IMR-90 (cell line): ENCODE data around the gene DSG3. TPM values are rescaled to one million over a fixed set of nuclear protein-coding genes. Genes with fewer than 3 reads are reported as not detected.

Experiments used
- ATAC-seq: fragments of 200-7000 bp; cut with Tn5 transposase; 2 replicates; pipeline ENCODE4 v1.9.1; 2020; ENCODE audit warnings: low read depth, mild to moderate bottlenecking, moderate library complexity
- BruUV-seq: library from RNA; stranded (reverse); fragments of 400-500 nt; replicated peaks from 2 replicates; lab custom pipeline; 2021; lab: Mats Ljungman, UMichigan
- CTCF ChIA-PET: fragments of 300-600 bp; formaldehyde crosslinking; extraction: SDS; loops from one replicate; lab custom pipeline; 2021; ENCODE audit warnings: antibody characterized with exemption; lab: Yijun Ruan, JAX
- POLR2A ChIA-PET: fragments of 300-600 bp; sonication (Branson Sonifier 250); formaldehyde crosslinking; loops from one replicate; lab custom pipeline; 2022; ENCODE audit warnings: antibody characterized with exemption; ENCODE audit not compliant: unreplicated experiment; lab: Charles Lee
- DNase-seq: peaks from one replicate; pipeline ENCODE4 v3.0.0; 2013
- H2AFZ ChIP-seq: replicated peaks from 2 replicates; pipeline ENCODE3; 2013; ENCODE audit warnings: low read length, mild to moderate bottlenecking; ENCODE audit not compliant: poor library complexity
- H2AK5ac ChIP-seq: 2 replicates; pipeline ENCODE4 v1.6.1; 2013; ENCODE audit warnings: low read depth, low read length, inconsistent platforms
- H2AK9ac ChIP-seq: replicated peaks from 2 replicates; pipeline ENCODE3; 2013; ENCODE audit warnings: mild to moderate bottlenecking, low read depth, low read length, moderate library complexity; ENCODE audit not compliant: poor library complexity
- H2BK120ac ChIP-seq: 2 replicates; pipeline ENCODE4 v1.6.1; 2013; ENCODE audit warnings: low read depth, low read length, inconsistent platforms
- H2BK15ac ChIP-seq: 3 replicates; pipeline ENCODE4 v1.6.1; 2013; ENCODE audit warnings: low read depth, low read length, inconsistent platforms
- H2BK20ac ChIP-seq: 2 replicates; pipeline ENCODE4 v1.6.1; 2013; ENCODE audit warnings: low read depth, mild to moderate bottlenecking, inconsistent platforms, low read length, moderate library complexity
- H2BK5ac ChIP-seq: 2 replicates; pipeline ENCODE4 v1.6.1; 2013; ENCODE audit warnings: mild to moderate bottlenecking, low read depth, low read length, inconsistent platforms; ENCODE audit not compliant: poor library complexity, severe bottlenecking
- H3K14ac ChIP-seq: replicated peaks from 2 replicates; pipeline ENCODE4 v1.6.1; 2013; ENCODE audit warnings: low read depth, low read length, inconsistent platforms
- H3K18ac ChIP-seq: 2 replicates; pipeline ENCODE4 v1.6.1; 2013; ENCODE audit warnings: low read depth, low read length, control low read depth
- H3K23ac ChIP-seq: 2 replicates; pipeline ENCODE4 v1.6.1; 2013; ENCODE audit warnings: low read depth, low read length, inconsistent platforms
- H3K27ac ChIP-seq: 2 replicates; pipeline ENCODE4 v1.5.1; 2013; ENCODE audit warnings: mild to moderate bottlenecking, control low read depth, low read length; ENCODE audit not compliant: insufficient read depth
- H3K27me3 ChIP-seq: 2 replicates; pipeline ENCODE4 v1.6.1; 2013; ENCODE audit warnings: low read length; ENCODE audit not compliant: control insufficient read depth, insufficient read depth
- H3K36me3 ChIP-seq: 2 replicates; pipeline ENCODE4 v1.6.1; 2013; ENCODE audit warnings: low read length, mixed read lengths; ENCODE audit not compliant: control insufficient read depth, insufficient read depth
- H3K4ac ChIP-seq: 2 replicates; pipeline ENCODE4 v1.6.1; 2013; ENCODE audit warnings: low read depth, low read length, inconsistent platforms
- H3K4me1 ChIP-seq: 2 replicates; pipeline ENCODE4 v1.6.1; 2013; ENCODE audit warnings: low read length, mixed read lengths; ENCODE audit not compliant: control insufficient read depth, insufficient read depth
- H3K4me2 ChIP-seq: 2 replicates; pipeline ENCODE4 v1.6.1; 2013; ENCODE audit warnings: low read depth, mild to moderate bottlenecking, control low read depth, low read length, moderate library complexity
- H3K4me3 ChIP-seq: 2 replicates; pipeline ENCODE4 v1.5.1; 2013; ENCODE audit warnings: low read depth, mild to moderate bottlenecking, control low read depth, low read length, moderate library complexity; ENCODE audit not compliant: insufficient read depth
- H3K56ac ChIP-seq: 2 replicates; pipeline ENCODE4 v1.6.1; 2013; ENCODE audit warnings: low read length, inconsistent platforms; ENCODE audit not compliant: insufficient read depth; ENCODE audit errors: extremely low read depth
- H3K79me1 ChIP-seq, 2 experiments: 2 replicates each; pipeline ENCODE4 v1.6.1; 2013; ENCODE audit warnings: low read length in 2 of 2, inconsistent platforms in 1 of 2, low read depth in 1 of 2
- H3K9ac ChIP-seq: 2 replicates; pipeline ENCODE4 v1.6.1; 2013; ENCODE audit warnings: low read depth, low read length, control low read depth
- H3K9me1 ChIP-seq: 2 replicates; pipeline ENCODE4 v1.6.1; 2013; ENCODE audit warnings: low read length, inconsistent platforms; ENCODE audit not compliant: insufficient read depth
- H3K9me3 ChIP-seq: 2 replicates; pipeline ENCODE4 v1.6.1; 2013; ENCODE audit warnings: low read length; ENCODE audit not compliant: control insufficient read depth, insufficient read depth
- H4K20me1 ChIP-seq: 2 replicates; pipeline ENCODE4 v1.6.1; 2013; ENCODE audit warnings: low read length, inconsistent platforms; ENCODE audit not compliant: insufficient read depth
- H4K5ac ChIP-seq: 2 replicates; pipeline ENCODE4 v1.6.1; 2013; ENCODE audit warnings: mild to moderate bottlenecking, low read depth, low read length, control low read depth
- H4K8ac ChIP-seq, 2 experiments: 2 replicates each; pipeline ENCODE4 v1.6.1; 2013; ENCODE audit warnings: low read depth in 2 of 2, low read length in 2 of 2, control low read depth in 1 of 2, inconsistent platforms in 1 of 2
- H4K91ac ChIP-seq: 2 replicates; pipeline ENCODE4 v1.6.1; 2013; ENCODE audit warnings: low read depth, low read length, inconsistent platforms; ENCODE audit not compliant: insufficient read depth
- BHLHE40 ChIP-seq: fragments of 150-350 bp; IDR thresholded peaks from 2 replicates; pipeline ENCODE4 v1.6.1; 2016; ENCODE audit warnings: mild to moderate bottlenecking, low read depth, low read length
- CEBPB ChIP-seq: IDR thresholded peaks from 2 replicates; pipeline ENCODE4 v1.6.1; 2012; ENCODE audit warnings: low read depth, low read length, improper control_type of control experiment
- CHD1 ChIP-seq: IDR thresholded peaks from 2 replicates; pipeline ENCODE4 v1.6.1; 2012; ENCODE audit warnings: low read depth, low read length, improper control_type of control experiment
- FOS ChIP-seq: fragments of 150-350 bp; IDR thresholded peaks from 2 replicates; pipeline ENCODE4 v1.6.1; 2016; ENCODE audit warnings: low read depth, low read length
- MAFK ChIP-seq: IDR thresholded peaks from 2 replicates; pipeline ENCODE4 v1.6.1; 2012; ENCODE audit warnings: low read depth, low read length, improper control_type of control experiment
- MAZ ChIP-seq: IDR thresholded peaks from 2 replicates; pipeline ENCODE4 v1.6.1; 2012; ENCODE audit warnings: low read depth, mild to moderate bottlenecking, low read length, improper control_type of control experiment, moderate library complexity, borderline replicate concordance
- MXI1 ChIP-seq: IDR thresholded peaks from 2 replicates; pipeline ENCODE4 v1.6.1; 2012; ENCODE audit warnings: low read depth, mild to moderate bottlenecking, low read length, moderate library complexity, borderline replicate concordance
- NFE2L2 ChIP-seq: fragments of 150-350 bp; IDR thresholded peaks from 2 replicates; pipeline ENCODE4 v1.6.1; 2016; ENCODE audit warnings: low read depth, mild to moderate bottlenecking, low read length
- POLR2A ChIP-seq: IDR thresholded peaks from 2 replicates; pipeline ENCODE4 v1.6.1; 2012; ENCODE audit warnings: mild to moderate bottlenecking, low read depth, low read length
- RAD21 ChIP-seq: IDR thresholded peaks from 2 replicates; pipeline ENCODE4 v1.6.1; 2012; ENCODE audit warnings: low read length, improper control_type of control experiment
- RCOR1 ChIP-seq: IDR thresholded peaks from 2 replicates; pipeline ENCODE4 v1.6.1; 2012; ENCODE audit warnings: mild to moderate bottlenecking, low read length, improper control_type of control experiment; ENCODE audit not compliant: insufficient replicate concordance
- RFX5 ChIP-seq: IDR thresholded peaks from 2 replicates; pipeline ENCODE4 v1.8.0; 2012; ENCODE audit warnings: low read depth, mild to moderate bottlenecking, low read length, moderate library complexity
- SMC3 ChIP-seq: fragments of 150-350 bp; IDR thresholded peaks from 2 replicates; pipeline ENCODE4 v1.6.1; 2016; ENCODE audit warnings: low read depth, mild to moderate bottlenecking, antibody characterized with exemption, low read length, moderate library complexity
- WGBS, 2 experiments: methylation state at CpG; one replicate each; pipeline versions ENCODE4 v1.1.5 to v1.1.7; 2013; ENCODE audit warnings: missing lambda C conversion rate in 2 of 2; ENCODE audit not compliant: insufficient read length in 1 of 2; ENCODE audit errors: extremely low coverage in 2 of 2; 5-methylcytosine and 5-hydroxymethylcytosine counted together
- dilution Hi-C: fragments of 300-500 bp; cut with HindIII; formaldehyde crosslinking; loops from one replicate; pipeline ENCODE4 v1.14.3; 2018; ENCODE audit warnings: low sequenced_read_pairs; ENCODE audit not compliant: unreplicated experiment
- in situ Hi-C: fragments of 300-500 bp; cut with MboI; formaldehyde crosslinking; loops from 3 replicates; pipeline ENCODE4 v1.14.3; 2019; ENCODE audit warnings: low sequenced_read_pairs, inconsistent platforms, mixed read lengths
- intact Hi-C: fragments of 100-400 bp; cut with micrococcal nuclease; formaldehyde crosslinking; loops from 2 replicates; pipeline ENCODE4 v1.10.0; 2022
- polyA plus RNA-seq, 3 experiments: library from polyadenylated mRNA; depleted of rRNA; stranded (reverse); fragments of >200 nt; gene quantifications; 2 replicates each; pipeline ENCODE4 v1.2.3, GENCODE V29; 2012; ENCODE audit warnings: low replicate concordance in 1 of 3
- total RNA-seq: library from RNA; depleted of rRNA; stranded (reverse); fragments of >200 nt; gene quantifications from 2 replicates; pipeline ENCODE4 v1.2.3, GENCODE V29; 2012
- TF ChIP-seq, protein P1 (sequence below): conservative IDR thresholded peaks from 2 replicates; pipeline ENCODE4 v1.5.1; 2012; ENCODE audit warnings: mild to moderate bottlenecking, low read depth, low read length, improper control_type of control experiment
- TF ChIP-seq, protein P2 (sequence below): fragments of 150-350 bp; IDR thresholded peaks from 2 replicates; pipeline ENCODE4 v1.6.1; 2017; ENCODE audit warnings: mild to moderate bottlenecking, antibody characterized with exemption, low read length, low read depth
- TF ChIP-seq, protein P3 (sequence below): fragments of 150-350 bp; IDR thresholded peaks from 2 replicates; pipeline ENCODE4 v1.6.1; 2016; ENCODE audit warnings: low read depth, mild to moderate bottlenecking, low read length, moderate library complexity, borderline replicate concordance

The DSG3 gene
- total and polyA plus RNA-seq, 2 of the 4 experiments (the other 2 are of a cell fraction): not detected

DNA sequence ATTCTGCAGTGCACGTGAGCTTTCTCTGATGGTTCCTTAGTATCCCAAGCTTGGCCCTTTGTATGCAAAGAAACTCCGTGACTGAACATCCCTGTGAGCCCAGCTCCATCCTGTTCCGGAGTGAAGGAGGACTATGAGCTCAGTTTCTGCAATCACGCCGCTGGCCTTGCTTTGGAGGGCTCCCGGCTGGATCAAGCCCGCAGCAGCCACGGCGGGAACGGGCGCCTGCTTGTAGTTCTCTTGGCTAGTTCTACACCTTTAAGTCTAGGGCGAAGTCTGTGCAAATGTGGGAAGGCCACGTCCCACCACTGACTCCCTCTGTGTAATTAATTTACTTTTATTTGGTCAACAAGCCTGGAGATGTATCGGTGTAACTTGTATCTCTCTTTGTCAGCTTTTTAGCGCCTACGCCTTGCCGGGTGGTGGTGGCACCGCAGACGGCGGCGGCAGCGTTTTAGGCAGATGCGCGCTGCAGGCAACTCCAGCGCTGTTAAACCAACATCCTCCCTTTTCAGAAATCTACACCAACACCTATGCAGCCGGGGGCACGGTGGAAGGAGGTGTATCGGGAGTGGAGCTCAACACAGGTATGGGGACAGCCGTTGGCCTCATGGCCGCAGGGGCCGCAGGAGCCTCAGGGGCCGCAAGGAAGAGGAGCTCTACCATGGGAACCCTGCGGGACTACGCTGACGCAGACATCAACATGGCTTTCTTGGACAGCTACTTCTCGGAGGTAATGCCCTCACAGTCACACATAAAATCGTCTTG lies 36.6 kb upstream of the DSG3 start:
- TF ChIP-seq CHD1 (no peak), FOS (no peak), CEBPB (no peak), RCOR1 (no peak), MAZ (no peak), MAFK (no peak), NFE2L2 (no peak), RAD21 (no peak), SMC3 (no peak), MXI1 (no peak), BHLHE40 (no peak), POLR2A (no peak), RFX5 (no peak)
- TF ChIP-seq, protein P1, sequence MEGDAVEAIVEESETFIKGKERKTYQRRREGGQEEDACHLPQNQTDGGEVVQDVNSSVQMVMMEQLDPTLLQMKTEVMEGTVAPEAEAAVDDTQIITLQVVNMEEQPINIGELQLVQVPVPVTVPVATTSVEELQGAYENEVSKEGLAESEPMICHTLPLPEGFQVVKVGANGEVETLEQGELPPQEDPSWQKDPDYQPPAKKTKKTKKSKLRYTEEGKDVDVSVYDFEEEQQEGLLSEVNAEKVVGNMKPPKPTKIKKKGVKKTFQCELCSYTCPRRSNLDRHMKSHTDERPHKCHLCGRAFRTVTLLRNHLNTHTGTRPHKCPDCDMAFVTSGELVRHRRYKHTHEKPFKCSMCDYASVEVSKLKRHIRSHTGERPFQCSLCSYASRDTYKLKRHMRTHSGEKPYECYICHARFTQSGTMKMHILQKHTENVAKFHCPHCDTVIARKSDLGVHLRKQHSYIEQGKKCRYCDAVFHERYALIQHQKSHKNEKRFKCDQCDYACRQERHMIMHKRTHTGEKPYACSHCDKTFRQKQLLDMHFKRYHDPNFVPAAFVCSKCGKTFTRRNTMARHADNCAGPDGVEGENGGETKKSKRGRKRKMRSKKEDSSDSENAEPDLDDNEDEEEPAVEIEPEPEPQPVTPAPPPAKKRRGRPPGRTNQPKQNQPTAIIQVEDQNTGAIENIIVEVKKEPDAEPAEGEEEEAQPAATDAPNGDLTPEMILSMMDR: no peak
- TF ChIP-seq, protein P2, sequence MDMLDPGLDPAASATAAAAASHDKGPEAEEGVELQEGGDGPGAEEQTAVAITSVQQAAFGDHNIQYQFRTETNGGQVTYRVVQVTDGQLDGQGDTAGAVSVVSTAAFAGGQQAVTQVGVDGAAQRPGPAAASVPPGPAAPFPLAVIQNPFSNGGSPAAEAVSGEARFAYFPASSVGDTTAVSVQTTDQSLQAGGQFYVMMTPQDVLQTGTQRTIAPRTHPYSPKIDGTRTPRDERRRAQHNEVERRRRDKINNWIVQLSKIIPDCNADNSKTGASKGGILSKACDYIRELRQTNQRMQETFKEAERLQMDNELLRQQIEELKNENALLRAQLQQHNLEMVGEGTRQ: no peak
- TF ChIP-seq, protein P3, sequence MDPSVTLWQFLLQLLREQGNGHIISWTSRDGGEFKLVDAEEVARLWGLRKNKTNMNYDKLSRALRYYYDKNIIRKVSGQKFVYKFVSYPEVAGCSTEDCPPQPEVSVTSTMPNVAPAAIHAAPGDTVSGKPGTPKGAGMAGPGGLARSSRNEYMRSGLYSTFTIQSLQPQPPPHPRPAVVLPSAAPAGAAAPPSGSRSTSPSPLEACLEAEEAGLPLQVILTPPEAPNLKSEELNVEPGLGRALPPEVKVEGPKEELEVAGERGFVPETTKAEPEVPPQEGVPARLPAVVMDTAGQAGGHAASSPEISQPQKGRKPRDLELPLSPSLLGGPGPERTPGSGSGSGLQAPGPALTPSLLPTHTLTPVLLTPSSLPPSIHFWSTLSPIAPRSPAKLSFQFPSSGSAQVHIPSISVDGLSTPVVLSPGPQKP: no peak
- peaks cover 6% of the 10 kb centered on the region for H3K9me3 ChIP-seq
- dilution Hi-C loops (no loop called here), intact Hi-C loops (no loop called here), in situ Hi-C loops (no loop called here)
- H3K36me3 ChIP-seq: no peaks in the 10 kb centered on the region
- no peak overlapping the region for H3K14ac ChIP-seq
- ChIA-PET POLR2A (no interaction called here), CTCF (no interaction called here)
- H4K8ac ChIP-seq: no peak overlapping the region
- H4K5ac ChIP-seq: no peak overlapping the region
- DNase-seq (no peak), ATAC-seq (no peak)
- no peak overlapping the region for H3K4ac ChIP-seq
- no peak overlapping the region for H2AK9ac ChIP-seq
- H2BK15ac ChIP-seq: no peak overlapping the region
- H2BK120ac ChIP-seq: no peak overlapping the region
- H3K56ac ChIP-seq: no peak overlapping the region
- H4K20me1 ChIP-seq: no peaks in the 10 kb centered on the region
- H3K9me1 ChIP-seq: no peaks in the 10 kb centered on the region
- no peak overlapping the region for H2BK5ac ChIP-seq
- 49% methylated on average over 3 of the region's 37 CpGs; no CpG with 5 or more reads in 1 of the 2 experiments for WGBS, 2 experiments
- H2BK20ac ChIP-seq: no peak overlapping the region
- no peaks in the 10 kb centered on the region for H3K4me1 ChIP-seq
- no TSS peak for BruUV-seq
- no peak overlapping the region for H3K9ac ChIP-seq
- no peak overlapping the region for H2AK5ac ChIP-seq
- H3K27me3 ChIP-seq: no peaks in the 10 kb centered on the region
- no peak overlapping the region for H3K23ac ChIP-seq
- no peak overlapping the region for H3K4me3 ChIP-seq
- H3K79me1 ChIP-seq: no peaks in the 10 kb centered on the region
- H3K18ac ChIP-seq: no peak overlapping the region
- H3K4me2 ChIP-seq: no peak overlapping the region
- H2AFZ ChIP-seq: no peak overlapping the region
- no peak overlapping the region for H3K27ac ChIP-seq
- H4K91ac ChIP-seq: no peak overlapping the region
